ENCODE measurements around the gene CPEB4.

GRCh38 chr5:173932695-173933139 lies 44.6 kb downstream of the CPEB4 start:
- TF ChIP-seq ZFP3 (CRISPR knock-in tag; IDR thresholded peaks at IDR 0.05) = no peak
- no peak for TF ChIP-seq CREB5 (CRISPR knock-in tag; IDR thresholded peaks at IDR 0.05; ENCODE audit: low read depth)
- TF ChIP-seq RARB (CRISPR knock-in tag; IDR thresholded peaks at IDR 0.05) = no peak
- TF ChIP-seq TCF4 (CRISPR knock-in tag; IDR thresholded peaks at IDR 0.05; ENCODE audit: borderline replicate concordance) = no peak
- TF ChIP-seq ZFP30 (CRISPR knock-in tag; IDR thresholded peaks at IDR 0.05) = no peak
- TF ChIP-seq PATZ1 (CRISPR knock-in tag; IDR thresholded peaks at IDR 0.05; ENCODE audit: borderline replicate concordance) = no peak
- no peak for TF ChIP-seq ESRRG (CRISPR knock-in tag; IDR thresholded peaks at IDR 0.05)
- TF ChIP-seq ZNF70 (CRISPR knock-in tag; IDR thresholded peaks at IDR 0.05) = no peak
- no peak for TF ChIP-seq ARNTL (CRISPR knock-in tag; IDR thresholded peaks at IDR 0.05; ENCODE audit: borderline replicate concordance, low read depth)
- no peak for TF ChIP-seq ZNF565 (CRISPR knock-in tag; conservative IDR thresholded peaks at IDR 0.05; ENCODE audit: low read depth)
- TF ChIP-seq ISL1 (CRISPR knock-in tag; IDR thresholded peaks at IDR 0.05) = no peak

Measured in SK-N-SH treated with all-trans-retinoic acid at 6 μM for 48 hours (cell line).